HepG2 (cell line): ENCODE results near the gene NHSL1. TPM values are rescaled to one million over a fixed set of nuclear protein-coding genes. Genes with fewer than 3 reads are reported as not detected.
A peak's percentile ranks its signal among the peaks of the same experiment; 100 is the strongest.

Experiments
- ARID2 ChIP-seq: sonication (generic); formaldehyde crosslinking; IDR thresholded peaks from 2 replicates; pipeline ENCODE4 v1.8.1; 2022; ENCODE audit warnings: mild to moderate bottlenecking, missing genetic modification reagents, borderline replicate concordance
- BCLAF1 ChIP-seq: fragments of 450-650 bp; IDR thresholded peaks from 2 replicates; pipeline ENCODE4 v1.6.1; 2017; ENCODE audit warnings: mild to moderate bottlenecking
- FUBP1 ChIP-seq: sonication (generic); formaldehyde crosslinking; IDR thresholded peaks from 2 replicates; pipeline ENCODE4 v1.5.1; 2020; ENCODE audit warnings: missing genetic modification reagents, mild to moderate bottlenecking, borderline replicate concordance
- HNF1B ChIP-seq: sonication (generic); formaldehyde crosslinking; IDR thresholded peaks from 2 replicates; pipeline ENCODE4 v1.5.1; 2020; ENCODE audit warnings: mild to moderate bottlenecking, moderate library complexity, missing genetic modification reagents
- KAT8 ChIP-seq: IDR thresholded peaks from 2 replicates; pipeline ENCODE4 v1.6.1; 2016; ENCODE audit warnings: missing genetic modification reagents, missing compliant biosample characterization
- NR2F6 ChIP-seq, 2 experiments: IDR thresholded peaks; 2 replicates each; pipeline ENCODE4 v1.6.1; 2016; ENCODE audit warnings: antibody characterized with exemption in 1 of 2, mild to moderate bottlenecking in 1 of 2
- PRPF4 ChIP-seq: fragments of 200-400 bp; formaldehyde crosslinking; IDR thresholded peaks from 2 replicates; pipeline ENCODE4 v1.6.1; 2016; ENCODE audit warnings: low read length, low read depth; ENCODE audit not compliant: poor library complexity, severe bottlenecking
- SNAPC4 ChIP-seq: sonication (generic); formaldehyde crosslinking; IDR thresholded peaks from 2 replicates; pipeline ENCODE4 v1.4.0; 2020; ENCODE audit warnings: mild to moderate bottlenecking, missing genetic modification reagents
- TBX2 ChIP-seq: sonication (generic); formaldehyde crosslinking; IDR thresholded peaks from 2 replicates; pipeline ENCODE4 v1.5.0; 2020; ENCODE audit warnings: missing genetic modification reagents, mild to moderate bottlenecking, borderline replicate concordance
- ZBTB3 ChIP-seq: sonication (generic); formaldehyde crosslinking; IDR thresholded peaks from 2 replicates; pipeline ENCODE4 v1.4.0; 2020; ENCODE audit warnings: low read depth, mild to moderate bottlenecking, moderate library complexity, missing genetic modification reagents, borderline replicate concordance
- ZFP1 ChIP-seq: IDR thresholded peaks from 2 replicates; pipeline ENCODE4 v1.6.1; 2016
- ZFP37 ChIP-seq: sonication (generic); formaldehyde crosslinking; IDR thresholded peaks from 2 replicates; pipeline ENCODE4 v1.4.0; 2020; ENCODE audit warnings: missing genetic modification reagents, borderline replicate concordance
- ZKSCAN8 ChIP-seq: IDR thresholded peaks from 2 replicates; pipeline ENCODE4 v1.6.1; 2016; ENCODE audit warnings: borderline replicate concordance, missing genetic modification reagents, missing compliant biosample characterization
- ZNF570 ChIP-seq: sonication (generic); formaldehyde crosslinking; IDR thresholded peaks from 2 replicates; pipeline ENCODE4 v1.4.0; 2020; ENCODE audit warnings: mild to moderate bottlenecking, missing genetic modification reagents, borderline replicate concordance
- ZNF580 ChIP-seq: IDR thresholded peaks from 2 replicates; pipeline ENCODE4 v1.6.1; 2016; ENCODE audit warnings: low read depth, borderline replicate concordance
- ZNF749 ChIP-seq: sonication (generic); formaldehyde crosslinking; IDR thresholded peaks from 2 replicates; pipeline ENCODE4 v1.8.0; 2022; ENCODE audit warnings: mild to moderate bottlenecking, missing genetic modification reagents, moderate library complexity, borderline replicate concordance
- polyA plus RNA-seq, 8 experiments: library from polyadenylated mRNA; depleted of rRNA in 3 of 8; stranded (reverse) in 7 of 8; unstranded in 1 of 8; fragments of >200 nt; fragmentation: Illumina TruSeq in 4 of 8; extraction: Trizol in 4 of 8; gene quantifications; 2 replicates each; pipeline versions ENCODE4 v1.2.1 to v1.2.3, GENCODE V29; 2011 to 2016; ENCODE audit warnings: low read depth in 4 of 8, missing spikeins in 1 of 8, mixed read lengths in 1 of 8; ENCODE audit not compliant: insufficient read depth in 1 of 8
- total RNA-seq, 5 experiments: library from RNA; depleted of rRNA; stranded (reverse); fragments of >200 nt; fragmentation: Illumina TruSeq; extraction: Trizol; gene quantifications; 2 replicates each; pipeline ENCODE4 v1.2.3, GENCODE V29; 2016; ENCODE audit warnings: low read depth in 1 of 5

The NHSL1 gene
- total and polyA plus RNA-seq, 2 of the 13 experiments (the other 11 are each of a cell fraction or from before 2014, with no cell fraction given): 24.9 to 53.6 TPM

- TF ChIP-seq KAT8 (CRISPR knock-in tag): 0 out of 2 replicates have a peak, but pooled peaks have one; percentile 54
- peak; percentile 43; the same call in 1 of the 2 replicates for TF ChIP-seq NR2F6 (IDR thresholded peaks at IDR 0.05)
- no peak; the same call in 1 of the 2 replicates for TF ChIP-seq NR2F6 (CRISPR knock-in tag; IDR thresholded peaks at IDR 0.05)
- peak; percentile 56; the same call in 1 of the 2 replicates for TF ChIP-seq ZNF580
- TF ChIP-seq ZKSCAN8 (CRISPR knock-in tag): no peak
- TF ChIP-seq TBX2 (CRISPR knock-in tag): peak; percentile 76
- TF ChIP-seq PRPF4: no peak
- no peak; the same call in 1 of the 2 replicates for TF ChIP-seq ZBTB3 (CRISPR knock-in tag)
- TF ChIP-seq ARID2: no peak
- no peak for TF ChIP-seq SNAPC4
- TF ChIP-seq ZNF570 (CRISPR knock-in tag): no peak
- TF ChIP-seq HNF1B (CRISPR knock-in tag): peak; percentile 69
- TF ChIP-seq FUBP1 (CRISPR knock-in tag): no peak
- TF ChIP-seq ZFP37: no peak
- TF ChIP-seq BCLAF1: no peak
- 0 out of 2 replicates have a peak, but pooled peaks have one; percentile 62 for TF ChIP-seq ZFP1
- no peak for TF ChIP-seq ZNF749 (CRISPR knock-in tag)
These were observed 8.8 kb upstream of the NHSL1 start (continued) for GRCh38 chr6:138507977-138508675.
